ENCODE data around the gene SOX15. TPM values are rescaled to one million over a fixed set of nuclear protein-coding genes. Genes with fewer than 3 reads are reported as not detected.

The SOX15 gene
- total RNA-seq, 4 donors from 2014 or later, result 2.3 to 4.3 TPM; not detected in 2

- peaks cover 0 to 24% (median 7%) of the 10 kb centered on the region in 4 donors for H3K36me3 ChIP-seq
- peaks cover 46 to 67% (median 63%) of the 10 kb centered on the region in 4 donors for H3K4me1 ChIP-seq
- TF ChIP-seq POLR2A (IDR thresholded peaks at IDR 0.05) (no peak), CTCF (IDR thresholded peaks at IDR 0.05) (peak; percentile 64 to 96 (median 85)), EP300 (IDR thresholded peaks at IDR 0.05; ENCODE audit: low read depth) (no peak), POLR2AphosphoS5 (IDR thresholded peaks at IDR 0.05) (peak in 2 of 3 donors; percentile 13 to 38)
- DNase-seq, result peak; percentile 97
- in situ Hi-C loops (cut with MboI; ENCODE audit: low pct_ligation_motif_present in 1 of 4, low pct_unique_long_range_greater_than_20kb in 1 of 4, low sequenced_read_pairs in 3 of 4), result no loop called here
- H3K27ac ChIP-seq, result peak overlapping the region; percentile 93 to 98 (median 98)
- 0% methylated on average over 6 to 32 of the region's 32 CpGs for WGBS, 2 donors (ENCODE audit: low coverage in 1 of 2)
- H3K4me3 ChIP-seq, result peak overlapping the region; percentile 18 to 98 (median 83)
- no peaks in the 10 kb centered on the region for H3K9me3 ChIP-seq
- intact Hi-C loops (cut with DNase I; ENCODE audit: low total_unique reads), result no loop called here
- no peaks in the 10 kb centered on the region for H3K27me3 ChIP-seq
These were observed 28.8 kb downstream of the SOX15 start for GRCh38 chr17:7561028-7561575.

GRCh38 chr17:7560172-7561027, 29.5 kb downstream of the SOX15 start:
- peaks cover 0 to 17% (median 3%) of the 10 kb centered on the region in 4 donors for H3K36me3 ChIP-seq
- DNase-seq, result peak; percentile 87
- peak overlapping the region; percentile 93 to 98 (median 98) for H3K27ac ChIP-seq
- intact Hi-C loops (cut with DNase I; ENCODE audit: low total_unique reads) (no loop called here), in situ Hi-C loops (cut with MboI; ENCODE audit: low pct_ligation_motif_present in 1 of 4, low pct_unique_long_range_greater_than_20kb in 1 of 4, low sequenced_read_pairs in 3 of 4) (no loop called here)
- 19 to 32% methylated on average over 10 to 22 of the region's 22 CpGs for WGBS, 2 donors (ENCODE audit: low coverage in 1 of 2)
- peak overlapping the region in 3 of 4 donors; percentile 8 to 98 (median 73) for H3K4me3 ChIP-seq
- TF ChIP-seq CTCF (IDR thresholded peaks at IDR 0.05) (peak; percentile 53 to 87 (median 71)), EP300 (IDR thresholded peaks at IDR 0.05; ENCODE audit: low read depth) (no peak), POLR2A (IDR thresholded peaks at IDR 0.05) (peak; percentile 16), POLR2AphosphoS5 (IDR thresholded peaks at IDR 0.05) (peak in 1 of 3 donors; percentile 25)
- no peaks in the 10 kb centered on the region for H3K9me3 ChIP-seq
- H3K27me3 ChIP-seq, result no peaks in the 10 kb centered on the region
- H3K4me1 ChIP-seq, result peaks cover 46 to 67% (median 63%) of the 10 kb centered on the region in 4 donors

- 60% methylated on average over 1 to 18 of the region's 18 CpGs for WGBS, 2 donors (ENCODE audit: low coverage in 1 of 2)
- intact Hi-C loops (cut with DNase I; ENCODE audit: low total_unique reads) (loop anchor here (5.0 to 10.0 kb wide), 2 partner anchors 42 to 205 kb away; partner anchors contain the start of genes KCTD11 and TMEM95), in situ Hi-C loops (cut with MboI; ENCODE audit: low pct_ligation_motif_present in 1 of 4, low pct_unique_long_range_greater_than_20kb in 1 of 4, low sequenced_read_pairs in 3 of 4) (no loop called here)
- Histone ChIP-seq H3K9me3 (no peaks in the 10 kb centered on the region), H3K36me3 (peaks cover 0 to 12% (median 0%) of the 10 kb centered on the region in 4 donors), H3K27ac (peak overlapping the region; percentile 93 to 98 (median 98)), H3K27me3 (no peaks in the 10 kb centered on the region), H3K4me1 (peaks cover 46 to 67% (median 63%) of the 10 kb centered on the region in 4 donors), H3K4me3 (peak overlapping the region; percentile 15 to 98 (median 35))
- DNase-seq, result peak; percentile 74
- TF ChIP-seq POLR2A (IDR thresholded peaks at IDR 0.05) (no peak), EP300 (IDR thresholded peaks at IDR 0.05; ENCODE audit: low read depth) (no peak), POLR2AphosphoS5 (IDR thresholded peaks at IDR 0.05) (no peak), CTCF (IDR thresholded peaks at IDR 0.05) (no peak)
These were observed 30.3 kb downstream of the SOX15 start for GRCh38 chr17:7559320-7560171.
